ENCODE results near the gene PTPRT.

Gene PTPRT

GRCh38 chr20:42380287-42380686 lies 809.4 kb downstream of the PTPRT start:
- TF ChIP-seq CTCF (IDR thresholded peaks at IDR 0.05; ENCODE audit: borderline replicate concordance, insufficient read depth, low read depth, low read length): no peak

GRCh38 chr20:42379385-42379784 lies 810.3 kb downstream of the PTPRT start:
- TF ChIP-seq CTCF (IDR thresholded peaks at IDR 0.05; ENCODE audit: borderline replicate concordance, insufficient read depth, low read depth, low read length): no peak

More at GRCh38 chr20:42380287-42380686, 809.4 kb downstream of the PTPRT start:
- no peak overlapping the region for H3K4me3 ChIP-seq (ENCODE audit: low read depth, low read length)

GRCh38 chr20:42378826-42379225 lies 810.9 kb downstream of the PTPRT start:
- no peak overlapping the region for H3K4me3 ChIP-seq (ENCODE audit: low read depth, low read length)
- TF ChIP-seq CTCF (IDR thresholded peaks at IDR 0.05; ENCODE audit: borderline replicate concordance, insufficient read depth, low read depth, low read length): no peak

More at GRCh38 chr20:42379385-42379784, 810.3 kb downstream of the PTPRT start:
- no peak overlapping the region for H3K4me3 ChIP-seq (ENCODE audit: low read depth, low read length)

GRCh38 chr20:42376131-42376530 lies 813.6 kb downstream of the PTPRT start:
- no peak for TF ChIP-seq CTCF (IDR thresholded peaks at IDR 0.05; ENCODE audit: borderline replicate concordance, insufficient read depth, low read depth, low read length)
- H3K4me3 ChIP-seq (ENCODE audit: low read depth, low read length): no peak overlapping the region

- H3K4me3 ChIP-seq (ENCODE audit: low read depth, low read length): no peak overlapping the region
- TF ChIP-seq CTCF (IDR thresholded peaks at IDR 0.05; ENCODE audit: borderline replicate concordance, insufficient read depth, low read depth, low read length): no peak
Measured at GRCh38 chr20:42373049-42373448, 816.7 kb downstream of the PTPRT start.

- TF ChIP-seq CTCF (IDR thresholded peaks at IDR 0.05; ENCODE audit: borderline replicate concordance, insufficient read depth, low read depth, low read length): no peak
- H3K4me3 ChIP-seq (ENCODE audit: low read depth, low read length): no peak overlapping the region
Measured at GRCh38 chr20:42370075-42370474, 819.6 kb downstream of the PTPRT start.

GRCh38 chr20:42368910-42369309 lies 820.8 kb downstream of the PTPRT start:
- no peak for TF ChIP-seq CTCF (IDR thresholded peaks at IDR 0.05; ENCODE audit: borderline replicate concordance, insufficient read depth, low read depth, low read length)
- H3K4me3 ChIP-seq (ENCODE audit: low read depth, low read length): no peak overlapping the region

Measured in GM12875 (cell line).